Effector memory CD8-positive, alpha-beta T cell (primary cell): ENCODE data around the gene GBGT1.

ENCODE experiments used
- ATAC-seq: fragments of 150-1000 bp; cut with Tn5 transposase; replicated peaks from 2 replicates; pipeline ENCODE4 v1.10.0; 2021; ENCODE audit warnings: mild to moderate bottlenecking, moderate library complexity
- DNase-seq, 3 experiments: peaks; one replicate each; pipeline ENCODE4 v3.0.0; 2021
- H3K27ac Mint-ChIP-seq, 2 donors: one replicate each; pipeline ENCODE4 v1.8.0; 2022; ENCODE audit warnings: mild to moderate bottlenecking in 2 of 2, mixed read lengths in 2 of 2, moderate library complexity in 2 of 2
- H3K27me3 Mint-ChIP-seq, 2 donors: one replicate each; pipeline ENCODE4 v1.8.0; 2022; ENCODE audit warnings: mixed read lengths in 2 of 2
- H3K36me3 Mint-ChIP-seq: one replicate; pipeline ENCODE4 v1.8.0; 2022; ENCODE audit warnings: mild to moderate bottlenecking, moderate library complexity, mixed read lengths; ENCODE audit not compliant: insufficient read depth
- H3K4me1 Mint-ChIP-seq, 2 donors: one replicate each; pipeline ENCODE4 v1.8.0; 2022; ENCODE audit warnings: low read depth in 2 of 2, mixed read lengths in 2 of 2
- H3K4me3 Mint-ChIP-seq, 2 donors: one replicate each; pipeline ENCODE4 v1.8.0; 2022; ENCODE audit warnings: mild to moderate bottlenecking in 2 of 2, mixed read lengths in 2 of 2, moderate library complexity in 2 of 2
- H3K9me3 Mint-ChIP-seq, 2 donors: one replicate each; pipeline ENCODE4 v1.8.0; 2022; ENCODE audit warnings: mixed read lengths in 2 of 2

The GBGT1 gene

DNA sequence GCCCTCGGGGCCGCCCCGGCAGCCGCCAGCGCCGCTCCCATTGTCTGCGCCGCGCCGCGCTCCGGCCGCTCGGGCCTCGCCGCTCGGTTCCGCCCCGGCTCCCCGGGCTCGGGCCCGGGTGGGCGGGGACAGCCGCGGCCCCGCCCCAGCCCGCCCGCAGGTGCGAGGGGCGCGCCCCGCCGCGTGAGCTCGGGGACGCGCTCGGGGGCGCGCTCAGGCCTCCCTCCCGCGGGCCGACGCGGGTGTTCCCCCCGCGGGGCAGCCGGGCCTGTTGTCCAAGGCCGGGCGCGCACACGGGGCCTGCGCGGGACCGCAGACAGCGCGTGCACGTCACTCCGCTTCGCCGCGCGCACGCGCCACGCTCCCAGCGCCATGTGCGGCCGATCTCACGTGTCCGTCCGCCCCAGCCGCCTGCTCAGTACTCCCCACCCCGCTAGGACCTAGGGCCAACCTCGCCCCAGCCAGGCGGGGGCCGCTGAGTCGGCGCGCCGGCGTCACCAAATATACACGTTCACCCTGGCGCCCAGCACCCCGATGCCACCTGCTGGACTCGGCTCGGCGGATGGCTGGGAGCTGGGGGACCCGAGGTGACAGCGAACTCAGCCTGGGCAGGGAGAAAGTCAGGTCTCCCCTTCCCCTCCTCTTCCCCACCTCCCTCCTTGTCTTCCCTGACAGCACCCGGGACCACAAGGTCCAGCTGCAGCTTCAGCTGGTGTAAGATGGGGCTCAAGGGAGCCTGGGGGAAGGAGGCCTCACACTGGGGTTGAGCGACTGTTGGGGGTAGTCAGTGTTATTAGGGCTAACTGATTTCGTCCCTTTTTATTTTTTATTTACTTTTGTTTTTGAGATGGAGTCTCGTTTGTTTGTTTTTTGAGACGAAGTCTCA, 14.3 kb downstream of the GBGT1 start:
- ATAC-seq (peak; percentile 66), DNase-seq (peak; percentile 72 to 81 (median 79))
- Mint-ChIP-seq H3K4me1 (peaks cover 23 to 27% of the 10 kb centered on the region in 2 donors), H3K4me3 (peak overlapping the region; percentile 76 to 81), H3K27ac (peak overlapping the region; percentile 87 to 100), H3K27me3 (no peaks in the 10 kb centered on the region), H3K36me3 (peaks cover 51% of the 10 kb centered on the region), H3K9me3 (no peaks in the 10 kb centered on the region)

DNA sequence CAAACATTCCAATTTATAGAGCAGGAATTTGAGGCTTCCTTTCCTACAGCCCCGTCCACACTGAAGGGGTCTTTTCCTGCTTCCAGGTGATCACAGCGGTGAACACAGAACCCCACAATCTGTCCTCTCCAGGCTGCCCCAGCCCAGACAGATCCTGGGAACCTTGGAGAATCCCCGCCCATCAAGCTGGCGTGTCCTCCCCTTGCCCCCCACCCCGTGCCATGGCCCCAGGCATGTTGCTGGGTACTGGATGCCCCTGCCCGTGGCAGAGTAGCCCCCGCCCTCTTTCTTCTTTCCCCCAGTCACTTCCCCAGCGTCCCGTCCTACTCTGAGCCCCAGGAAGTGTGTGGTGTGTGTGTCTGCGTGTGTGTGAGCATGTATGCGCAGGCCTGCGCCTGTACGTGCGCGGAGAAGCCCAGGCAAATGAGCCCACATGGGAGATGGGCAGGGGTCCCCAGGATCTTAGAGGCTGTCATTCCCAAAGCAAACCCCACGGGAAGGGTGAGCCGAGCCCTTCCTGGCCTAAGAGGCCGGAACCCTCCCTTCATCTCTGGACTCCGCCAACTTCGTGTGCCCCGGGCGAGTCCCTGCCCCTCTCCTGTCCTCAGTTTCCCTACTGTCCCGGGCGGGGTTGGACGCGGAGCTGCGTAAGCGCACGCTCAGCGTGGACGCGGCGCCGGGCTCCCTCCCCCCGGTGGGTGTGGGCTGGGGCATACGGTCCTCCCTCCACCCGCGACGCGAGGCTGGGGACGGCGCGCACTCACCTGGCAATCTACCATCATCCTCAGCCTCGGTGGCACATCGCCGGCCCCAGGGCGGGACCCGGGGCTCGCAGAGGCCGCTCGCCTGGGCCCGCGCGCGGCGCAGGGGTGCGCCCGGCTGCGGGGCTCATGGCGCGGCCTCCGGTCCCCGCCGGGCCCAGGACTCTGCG, 15.2 kb downstream of the GBGT1 start:
- Mint-ChIP-seq H3K27ac (peak overlapping the region; percentile 100), H3K36me3 (peaks cover 60% of the 10 kb centered on the region), H3K4me1 (peaks cover 31 to 34% of the 10 kb centered on the region in 2 donors), H3K4me3 (peak overlapping the region; percentile 79 to 89), H3K9me3 (no peaks in the 10 kb centered on the region), H3K27me3 (no peaks in the 10 kb centered on the region)
- DNase-seq (peak; percentile 60 to 63 (median 62)), ATAC-seq (peak; percentile 38)

DNA sequence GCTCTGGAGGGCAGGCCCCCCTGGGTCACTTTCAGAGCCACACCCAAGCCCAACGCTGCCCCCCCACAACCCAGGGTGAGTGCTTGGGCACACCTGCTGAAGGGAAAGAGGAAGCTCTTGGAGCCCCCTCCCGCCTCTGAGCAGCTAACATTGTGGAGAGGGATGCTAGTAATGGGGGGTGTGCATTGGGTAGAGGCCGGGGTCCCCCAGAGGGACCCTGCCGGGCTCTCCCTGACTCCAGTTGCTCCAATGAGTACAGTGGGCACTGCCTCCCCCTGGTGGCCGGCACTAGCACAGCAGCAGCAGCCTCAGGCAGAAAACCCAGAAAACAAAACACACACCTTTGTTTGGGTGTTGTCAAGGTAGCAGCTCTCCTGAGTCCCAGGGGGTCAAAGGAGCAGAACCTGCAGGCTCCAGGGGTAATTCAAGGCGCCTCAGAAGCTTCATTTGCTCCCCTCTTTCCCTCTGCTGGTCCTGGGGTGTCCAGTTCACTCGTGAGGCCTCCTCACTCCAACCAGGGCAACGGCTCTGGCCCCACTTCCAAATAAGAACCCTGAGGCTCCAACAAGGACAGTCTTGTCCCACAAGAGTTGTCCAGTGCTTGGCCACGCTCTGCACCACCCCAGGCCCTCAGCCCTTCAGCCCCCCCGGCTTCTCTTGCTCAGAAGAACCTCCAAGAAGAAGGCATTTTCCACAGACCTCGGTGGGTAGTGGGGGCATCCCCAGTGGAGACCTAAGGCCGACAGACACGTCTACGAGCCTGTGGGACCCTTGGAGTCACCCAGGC, 16.1 kb downstream of the GBGT1 start:
- Mint-ChIP-seq H3K4me1 (peaks cover 39 to 40% of the 10 kb centered on the region in 2 donors), H3K36me3 (peaks cover 67% of the 10 kb centered on the region)

DNA sequence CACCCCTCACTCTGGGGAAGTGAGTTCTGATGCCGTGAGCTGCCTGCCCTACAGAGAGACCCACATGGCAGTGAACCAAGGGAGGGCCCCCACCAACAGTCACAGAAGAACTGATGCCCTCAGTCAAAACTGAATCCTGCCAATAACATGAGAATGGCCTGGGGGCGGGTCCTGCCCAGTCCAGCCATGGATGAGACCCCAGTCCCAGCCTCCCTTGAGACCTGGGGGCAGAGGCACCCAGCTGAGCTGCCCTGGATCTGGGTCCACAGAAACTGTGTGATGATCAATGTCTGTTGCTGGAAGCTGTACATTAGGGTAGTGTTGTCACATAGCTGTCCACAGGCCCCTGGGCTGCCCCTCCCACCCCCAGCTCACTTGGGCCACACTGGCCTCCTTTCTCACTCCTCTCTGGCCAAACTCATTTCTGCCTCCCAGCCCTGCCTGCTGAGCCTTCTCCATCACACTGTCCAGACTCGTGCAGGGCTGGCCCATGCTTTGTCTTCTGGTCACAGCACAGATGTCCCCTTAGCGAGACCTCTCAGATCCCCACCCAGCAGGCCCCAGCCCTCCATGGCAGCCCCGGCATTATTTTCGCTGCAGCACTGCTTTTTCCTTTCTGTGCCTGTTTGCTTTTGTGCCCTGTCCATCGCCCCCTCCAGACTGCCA, 16.8 kb downstream of the GBGT1 start:
- Mint-ChIP-seq H3K4me3 (peak overlapping the region; percentile 79 to 89), H3K27me3 (no peaks in the 10 kb centered on the region), H3K27ac (peak overlapping the region; percentile 100), H3K36me3 (peaks cover 71% of the 10 kb centered on the region), H3K4me1 (peaks cover 46 to 47% of the 10 kb centered on the region in 2 donors), H3K9me3 (no peaks in the 10 kb centered on the region)
- no peak for DNase-seq
- no peak for ATAC-seq

More for the DNA sequence above, 16.1 kb downstream of the GBGT1 start:
- H3K27ac Mint-ChIP-seq, result peak overlapping the region; percentile 100
- H3K9me3 Mint-ChIP-seq, result no peaks in the 10 kb centered on the region
- peak; percentile 88 to 90 (median 89) for DNase-seq
- peak overlapping the region; percentile 79 to 89 for H3K4me3 Mint-ChIP-seq
- H3K27me3 Mint-ChIP-seq, result no peaks in the 10 kb centered on the region
- peak; percentile 28 for ATAC-seq

DNA sequence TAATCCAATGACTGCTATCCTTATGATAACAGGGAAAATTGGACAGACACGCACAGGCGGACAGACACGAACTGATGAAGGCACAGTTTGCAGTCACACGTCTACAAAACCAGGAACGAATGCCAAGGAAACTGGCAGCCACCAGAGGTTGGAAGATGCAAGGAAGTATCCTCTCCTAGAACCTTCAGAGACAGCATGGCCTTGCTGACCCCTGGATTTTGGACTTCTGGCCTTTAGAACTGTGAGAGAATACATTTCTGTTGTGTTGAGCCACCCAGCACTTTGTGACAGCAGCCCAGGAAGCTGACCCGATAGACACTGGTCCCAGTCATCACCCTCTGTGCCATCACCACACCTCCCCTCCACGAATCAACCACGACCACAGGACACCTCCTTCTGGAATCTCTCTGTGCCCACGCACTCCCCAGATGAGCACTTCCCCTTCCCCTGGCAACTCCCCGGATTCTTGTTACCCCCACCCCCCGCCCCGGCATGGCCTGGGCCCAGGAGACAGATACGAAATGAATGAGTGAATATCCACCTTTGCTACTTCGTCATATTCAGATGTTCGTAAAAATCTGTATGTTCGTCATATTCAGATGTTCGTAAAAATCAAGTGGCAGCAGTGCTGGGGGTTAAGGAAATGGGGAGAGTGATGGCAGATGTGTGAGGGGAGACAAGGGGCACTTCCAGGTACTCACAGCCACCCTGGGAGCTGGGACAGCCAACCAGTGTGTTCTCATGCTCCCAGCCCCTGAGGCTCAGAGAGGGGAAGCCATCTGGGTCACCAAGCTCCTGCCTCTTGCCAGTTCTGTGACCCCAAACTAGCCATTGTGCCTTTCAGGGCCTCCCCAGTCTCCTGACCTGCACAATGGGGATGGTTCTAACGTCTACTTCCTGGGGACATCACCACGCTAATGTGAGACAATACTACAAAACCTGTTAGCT, 18.5 kb downstream of the GBGT1 start:
- ATAC-seq, result no peak
- no peak for DNase-seq
- Mint-ChIP-seq H3K27me3 (no peaks in the 10 kb centered on the region), H3K9me3 (no peaks in the 10 kb centered on the region), H3K4me3 (peak overlapping the region; percentile 84 to 92), H3K4me1 (peaks cover 57 to 62% of the 10 kb centered on the region in 2 donors), H3K27ac (peak overlapping the region; percentile 100), H3K36me3 (peaks cover 87% of the 10 kb centered on the region)

DNA sequence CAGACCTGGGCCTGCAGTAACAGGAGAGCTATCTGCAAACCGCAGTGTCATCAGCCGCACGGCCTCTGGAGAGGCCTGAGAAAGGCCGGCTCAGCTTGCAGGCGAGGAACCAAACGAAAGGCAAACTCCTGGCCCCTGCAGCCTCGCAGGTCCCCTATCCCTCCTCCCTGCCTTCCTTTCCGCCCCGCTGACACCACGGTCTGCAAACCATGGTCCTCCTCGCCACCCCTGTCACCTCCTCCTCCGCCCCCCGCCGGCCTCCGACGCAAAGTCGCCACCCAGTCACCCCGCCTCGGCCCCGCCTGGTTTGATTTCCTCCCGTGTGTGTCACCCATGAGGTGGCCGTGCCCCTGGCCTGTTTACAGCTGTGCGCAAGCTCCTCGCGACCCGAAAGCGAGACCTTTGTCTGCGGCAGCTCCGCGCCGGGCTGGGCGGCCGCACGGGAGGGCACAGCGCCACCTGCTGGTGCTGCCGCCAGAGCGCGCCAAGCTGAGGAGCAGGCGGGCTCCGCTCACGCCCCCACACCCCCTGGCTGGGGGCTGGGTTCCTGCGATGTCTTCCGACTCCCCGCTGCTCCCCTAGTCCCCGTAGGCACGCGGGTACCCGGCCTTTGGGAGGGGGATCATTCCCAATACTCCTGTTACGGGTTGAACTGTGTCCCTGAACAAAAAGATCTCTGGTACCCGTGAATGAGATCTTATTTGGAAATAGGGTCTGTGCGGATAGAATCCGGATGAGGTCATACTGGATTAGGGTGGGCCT, 19.4 kb downstream of the GBGT1 start:
- ATAC-seq, result peak; percentile 57
- H3K36me3 Mint-ChIP-seq, result peaks cover 90% of the 10 kb centered on the region
- peak; percentile 94 to 96 (median 95) for DNase-seq
- no peaks in the 10 kb centered on the region for H3K9me3 Mint-ChIP-seq
- H3K4me3 Mint-ChIP-seq, result peak overlapping the region; percentile 84 to 92
- H3K27ac Mint-ChIP-seq, result peak overlapping the region; percentile 100
- H3K27me3 Mint-ChIP-seq, result no peaks in the 10 kb centered on the region
- peaks cover 55 to 60% of the 10 kb centered on the region in 2 donors for H3K4me1 Mint-ChIP-seq

DNA sequence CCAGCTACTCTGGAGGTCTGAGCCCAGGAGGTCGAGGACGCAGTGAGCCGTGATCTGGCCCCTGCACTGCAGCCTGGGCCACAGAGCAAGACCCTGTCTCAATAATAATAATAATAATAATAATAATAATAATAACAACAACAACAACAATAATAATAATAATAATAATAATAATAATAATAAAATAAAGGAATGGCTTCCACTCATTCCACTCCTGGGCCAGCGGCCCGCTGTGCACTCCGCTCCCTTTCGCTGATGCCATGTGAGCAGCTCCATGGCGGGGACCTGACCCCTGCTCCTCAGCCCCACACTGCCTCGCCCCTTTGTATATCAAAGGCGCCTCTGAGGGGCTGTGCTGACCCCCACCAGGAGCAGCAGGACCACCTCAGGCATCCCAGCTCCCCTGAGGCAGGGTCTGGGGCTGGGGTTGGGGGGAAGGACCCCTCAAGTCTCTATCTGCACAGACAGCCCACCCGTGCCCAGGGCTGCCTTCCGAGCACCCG, 20.0 kb downstream of the GBGT1 start:
- Mint-ChIP-seq H3K9me3 (no peaks in the 10 kb centered on the region), H3K27me3 (no peaks in the 10 kb centered on the region), H3K4me1 (peaks cover 58 to 63% of the 10 kb centered on the region in 2 donors), H3K36me3 (peaks cover 89% of the 10 kb centered on the region), H3K27ac (peak overlapping the region; percentile 100), H3K4me3 (peak overlapping the region; percentile 84 to 92)
- ATAC-seq (no peak), DNase-seq (no peak)

DNA sequence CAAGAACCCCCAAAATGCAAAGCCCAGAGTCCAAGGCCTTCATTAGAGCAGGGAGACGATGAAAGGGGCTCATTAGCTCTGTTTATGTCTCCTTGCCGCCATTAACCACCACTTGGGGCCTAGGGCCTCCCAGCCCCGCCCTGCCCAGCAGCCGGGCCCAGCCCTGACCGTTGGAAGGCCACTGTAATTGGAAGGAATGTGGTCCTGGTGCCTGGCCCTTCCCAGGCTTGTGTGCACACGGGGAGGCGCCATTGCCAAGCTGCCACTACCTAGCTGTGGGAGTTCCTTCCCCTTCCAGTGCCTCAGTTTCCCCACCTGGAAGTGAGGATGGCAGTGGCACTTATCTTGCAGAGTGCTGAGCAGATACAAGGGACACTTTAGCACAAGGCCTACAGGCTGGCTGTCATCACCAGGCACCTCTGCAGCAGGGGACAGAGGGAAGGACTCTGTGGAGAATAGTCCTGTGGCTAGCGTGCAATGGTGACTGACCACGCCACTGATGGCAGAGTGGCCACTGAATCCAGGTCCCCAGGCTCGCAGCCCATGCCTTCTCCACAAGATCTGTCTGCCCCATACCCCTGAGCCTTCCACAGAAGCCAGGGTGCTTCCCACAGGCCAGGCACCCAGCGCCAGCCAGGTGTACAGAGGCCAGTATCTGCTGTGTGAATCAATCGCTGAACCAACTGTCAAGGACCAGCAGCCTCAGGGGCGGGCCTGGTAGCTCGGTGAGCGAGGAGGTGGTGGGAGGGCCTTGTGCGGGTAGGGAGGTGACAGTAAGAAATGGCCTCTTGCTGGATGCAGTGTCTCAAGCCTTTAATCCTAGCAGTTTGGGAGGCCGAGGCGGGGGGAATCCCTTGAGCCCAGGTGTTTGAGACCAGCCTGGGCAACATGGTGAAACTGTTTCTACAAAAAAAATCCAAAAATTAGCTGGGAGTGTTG, 20.8 kb downstream of the GBGT1 start:
- H3K9me3 Mint-ChIP-seq, result no peaks in the 10 kb centered on the region
- H3K4me1 Mint-ChIP-seq, result peaks cover 52 to 58% of the 10 kb centered on the region in 2 donors
- peak overlapping the region; percentile 70 to 78 for H3K4me3 Mint-ChIP-seq
- H3K27ac Mint-ChIP-seq, result peak overlapping the region; percentile 100
- peaks cover 88% of the 10 kb centered on the region for H3K36me3 Mint-ChIP-seq
- H3K27me3 Mint-ChIP-seq, result no peaks in the 10 kb centered on the region
- DNase-seq (peak in 2 of 3 experiments; percentile 49 to 51), ATAC-seq (no peak)

DNA sequence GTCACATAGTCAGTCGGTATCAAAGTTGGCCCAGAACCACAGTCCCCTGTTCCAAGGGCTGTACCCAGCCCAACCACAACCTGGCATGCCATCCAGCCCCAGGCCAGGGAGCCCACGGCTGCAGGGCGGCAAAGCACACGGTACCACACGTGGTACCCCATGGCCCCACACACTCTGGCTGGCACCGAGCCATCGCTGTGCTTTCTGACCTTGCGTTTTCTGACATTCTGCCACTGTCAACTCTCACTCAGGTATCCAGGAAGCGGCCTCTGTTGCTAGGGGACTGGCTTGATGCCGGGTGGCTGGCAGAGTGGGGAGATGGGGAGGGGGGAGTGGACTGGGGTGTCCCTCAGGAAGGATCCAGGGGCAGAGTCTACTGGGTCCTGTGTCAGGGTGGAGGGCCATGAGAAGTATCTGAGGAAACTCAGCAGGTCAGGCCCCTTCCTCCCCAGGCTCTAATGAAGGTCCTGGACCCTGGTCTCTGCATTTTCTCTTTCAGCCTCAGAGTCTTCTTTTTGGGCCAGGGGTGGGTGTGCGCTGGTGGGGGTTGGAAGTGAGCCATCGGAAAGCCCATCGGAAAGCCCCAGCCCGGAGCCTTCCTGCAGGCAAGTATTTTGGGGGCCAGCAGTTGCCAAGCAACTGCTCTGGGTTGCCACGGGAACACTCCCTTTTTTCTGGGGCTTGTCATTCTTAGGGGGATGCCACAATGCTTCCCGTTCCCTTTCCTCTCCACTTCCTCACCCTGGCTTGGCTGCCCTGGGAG, 21.7 kb downstream of the GBGT1 start:
- Mint-ChIP-seq H3K4me3 (peak overlapping the region; percentile 70 to 78), H3K4me1 (peaks cover 47 to 51% of the 10 kb centered on the region in 2 donors), H3K27ac (peak overlapping the region; percentile 100), H3K36me3 (peaks cover 85% of the 10 kb centered on the region), H3K27me3 (no peaks in the 10 kb centered on the region), H3K9me3 (no peaks in the 10 kb centered on the region)
- DNase-seq (peak; percentile 87 to 95 (median 91)), ATAC-seq (peak; percentile 62)

DNA sequence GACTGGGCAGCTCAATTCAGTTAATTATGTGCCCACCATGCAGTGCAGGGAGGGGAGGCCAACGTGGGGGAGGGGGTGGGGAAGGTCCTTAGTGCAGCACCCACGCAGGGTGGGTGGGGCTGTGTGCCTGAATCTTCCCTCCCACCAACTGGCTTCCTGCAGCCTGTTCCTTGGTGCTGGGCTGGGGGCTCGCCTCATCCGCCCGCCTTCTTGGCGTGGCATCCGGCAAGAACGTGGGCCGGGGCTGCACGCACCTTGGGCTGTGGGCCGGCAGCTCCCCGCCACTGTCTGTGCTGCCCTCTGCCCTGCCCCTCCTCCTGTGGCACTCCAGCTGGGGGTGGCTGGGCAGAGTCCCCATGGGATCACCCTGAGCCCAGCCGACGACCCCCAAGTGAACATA, 23.1 kb downstream of the GBGT1 start:
- H3K27ac Mint-ChIP-seq, result peak overlapping the region; percentile 100

More for the DNA sequence above, 23.1 kb downstream of the GBGT1 start:
- peaks cover 83% of the 10 kb centered on the region for H3K36me3 Mint-ChIP-seq
- ATAC-seq (no peak), DNase-seq (no peak)
- H3K4me3 Mint-ChIP-seq, result peak overlapping the region; percentile 70 to 78
- H3K27me3 Mint-ChIP-seq, result no peaks in the 10 kb centered on the region
- H3K4me1 Mint-ChIP-seq, result peaks cover 52 to 57% of the 10 kb centered on the region in 2 donors
- no peaks in the 10 kb centered on the region for H3K9me3 Mint-ChIP-seq
